Astrocyte (in vitro differentiated cells and primary cell): Measurements from ENCODE around the gene SNTB2. TPM values are rescaled to one million over a fixed set of nuclear protein-coding genes. Genes with fewer than 3 reads are reported as not detected.

Experiments used
- DNase-seq: peaks from one replicate; pipeline ENCODE4 v3.0.0-alpha.2; 2010; ENCODE audit warnings: low read depth
- FAIRE-seq: peaks from 2 replicates; lab custom pipeline; 2011; peaks lifted over from hg19 to GRCh38; lab: Jason Lieb, UNC
- H2AFZ ChIP-seq: 2 replicates; pipeline ENCODE4 v1.6.0; 2012; ENCODE audit warnings: low read depth, low read length, inconsistent platforms
- H3K27ac ChIP-seq: 2 replicates; pipeline ENCODE4 v1.5.1; 2011; ENCODE audit warnings: low read depth, low read length, inconsistent platforms
- H3K27me3 ChIP-seq: 2 replicates; pipeline ENCODE4 v1.6.0; 2011; ENCODE audit warnings: low read length, inconsistent platforms; ENCODE audit not compliant: insufficient read depth
- H3K36me3 ChIP-seq: 2 replicates; pipeline ENCODE4 v1.5.1; 2011; ENCODE audit warnings: low read length, inconsistent platforms; ENCODE audit not compliant: insufficient read depth
- H3K4me1 ChIP-seq: 2 replicates; pipeline ENCODE4 v1.5.1; 2011; ENCODE audit warnings: low read length, inconsistent platforms; ENCODE audit not compliant: insufficient read depth
- H3K4me2 ChIP-seq: 2 replicates; pipeline ENCODE4 v1.6.0; 2012; ENCODE audit warnings: low read length, inconsistent platforms
- H3K4me3 ChIP-seq: 2 replicates; pipeline ENCODE4 v1.5.1; 2011; ENCODE audit warnings: low read depth, mild to moderate bottlenecking, low read length, inconsistent platforms; ENCODE audit not compliant: insufficient read depth
- H3K79me2 ChIP-seq: 2 replicates; pipeline ENCODE4 v1.6.0; 2012; ENCODE audit warnings: mild to moderate bottlenecking, low read length, inconsistent platforms; ENCODE audit not compliant: insufficient read depth
- H3K9ac ChIP-seq: 2 replicates; pipeline ENCODE4 v1.6.0; 2012; ENCODE audit warnings: mild to moderate bottlenecking, low read length, inconsistent platforms
- H3K9me3 ChIP-seq: 2 replicates; pipeline ENCODE4 v1.5.1; 2012; ENCODE audit warnings: low read depth, mild to moderate bottlenecking, low read length, inconsistent platforms; ENCODE audit not compliant: insufficient read depth
- H4K20me1 ChIP-seq: 2 replicates; pipeline ENCODE4 v1.6.0; 2012; ENCODE audit warnings: low read length, inconsistent platforms; ENCODE audit not compliant: insufficient read depth
- H3K27ac Mint-ChIP-seq: one replicate; pipeline ENCODE4 v1.8.0; 2021; ENCODE audit warnings: mild to moderate bottlenecking, mixed read lengths; ENCODE audit not compliant: unreplicated experiment
- H3K27me3 Mint-ChIP-seq: one replicate; pipeline ENCODE4 v1.8.0; 2021; ENCODE audit warnings: low read depth, mixed read lengths; ENCODE audit not compliant: unreplicated experiment
- H3K36me3 Mint-ChIP-seq: one replicate; pipeline ENCODE4 v1.8.0; 2021; ENCODE audit warnings: low read depth, mixed read lengths; ENCODE audit not compliant: unreplicated experiment
- H3K4me1 Mint-ChIP-seq: one replicate; pipeline ENCODE4 v1.8.0; 2021; ENCODE audit warnings: low read depth, mixed read lengths; ENCODE audit not compliant: unreplicated experiment
- H3K4me3 Mint-ChIP-seq: one replicate; pipeline ENCODE4 v1.8.0; 2021; ENCODE audit warnings: mild to moderate bottlenecking, moderate library complexity, mixed read lengths; ENCODE audit not compliant: unreplicated experiment
- H3K9me3 Mint-ChIP-seq: one replicate; pipeline ENCODE4 v1.8.0; 2021; ENCODE audit warnings: mild to moderate bottlenecking, mixed read lengths; ENCODE audit not compliant: unreplicated experiment
- CTCF ChIP-seq: IDR thresholded peaks from 2 replicates; pipeline ENCODE4 v1.5.1; 2011; ENCODE audit warnings: low read depth, mild to moderate bottlenecking, inconsistent platforms, low read length, moderate library complexity; ENCODE audit not compliant: insufficient read depth
- EZH2 ChIP-seq: IDR thresholded peaks from 2 replicates; pipeline ENCODE4 v1.6.1; 2012; ENCODE audit warnings: mild to moderate bottlenecking, low read length, inconsistent platforms; ENCODE audit not compliant: insufficient read depth
- total RNA-seq: library from RNA; stranded (reverse); gene quantifications from 2 replicates; pipeline ENCODE4 v1.2.1, GENCODE V29; 2021

The SNTB2 gene
- total RNA-seq, 1 donor from 2014 or later = 30.4 TPM

GRCh38 chr16:69320740-69321073 is 133.7 kb downstream of the SNTB2 start:
- Mint-ChIP-seq H3K9me3 (no peaks in the 10 kb centered on the region), H3K27ac (no peak overlapping the region), H3K4me3 (no peak overlapping the region), H3K4me1 (no peaks in the 10 kb centered on the region), H3K36me3 (peaks cover 21% of the 10 kb centered on the region), H3K27me3 (no peaks in the 10 kb centered on the region)
- H2AFZ ChIP-seq = no peak overlapping the region
- no peaks in the 10 kb centered on the region for H3K9me3 ChIP-seq
- H4K20me1 ChIP-seq = peaks cover 71% of the 10 kb centered on the region
- no peak for TF ChIP-seq EZH2
- H3K79me2 ChIP-seq = peaks cover 62% of the 10 kb centered on the region
- no peaks in the 10 kb centered on the region for H3K27me3 ChIP-seq
- no peak overlapping the region for H3K4me2 ChIP-seq
- DNase-seq = no peak
- peaks cover 61% of the 10 kb centered on the region for H3K36me3 ChIP-seq
- no peaks in the 10 kb centered on the region for H3K4me1 ChIP-seq
- no peak overlapping the region for H3K9ac ChIP-seq
- no peak overlapping the region for H3K27ac ChIP-seq
- H3K4me3 ChIP-seq = no peak overlapping the region
- no peak for FAIRE-seq

GRCh38 chr16:69321080-69321479 is 134.1 kb downstream of the SNTB2 start:
- no peak overlapping the region for H3K4me3 Mint-ChIP-seq
- no peaks in the 10 kb centered on the region for H3K27me3 ChIP-seq
- H3K27ac ChIP-seq = no peak overlapping the region
- H2AFZ ChIP-seq = no peak overlapping the region
- H3K27ac Mint-ChIP-seq = peak overlapping the region; percentile 28
- H3K9me3 ChIP-seq = no peaks in the 10 kb centered on the region
- peaks cover 62% of the 10 kb centered on the region for H3K79me2 ChIP-seq
- TF ChIP-seq CTCF = no peak
- peaks cover 20% of the 10 kb centered on the region for H3K36me3 Mint-ChIP-seq
- peaks cover 64% of the 10 kb centered on the region for H3K36me3 ChIP-seq
- DNase-seq = no peak
- no peaks in the 10 kb centered on the region for H3K4me1 ChIP-seq
- no peak overlapping the region for H3K4me3 ChIP-seq
- H3K27me3 Mint-ChIP-seq = no peaks in the 10 kb centered on the region
- no peak overlapping the region for H3K4me2 ChIP-seq
- H3K4me1 Mint-ChIP-seq = peaks cover 2% of the 10 kb centered on the region
- no peak overlapping the region for H3K9ac ChIP-seq
- H3K9me3 Mint-ChIP-seq = no peaks in the 10 kb centered on the region
- no peak for FAIRE-seq
- H4K20me1 ChIP-seq = peaks cover 72% of the 10 kb centered on the region

GRCh38 chr16:69322343-69322742 is 135.4 kb downstream of the SNTB2 start:
- H3K4me3 Mint-ChIP-seq = no peak overlapping the region
- Histone ChIP-seq H3K4me1 (peaks cover 5% of the 10 kb centered on the region), H3K4me2 (no peak overlapping the region), H2AFZ (no peak overlapping the region), H3K27me3 (no peaks in the 10 kb centered on the region), H3K36me3 (peaks cover 63% of the 10 kb centered on the region), H3K79me2 (peaks cover 65% of the 10 kb centered on the region), H3K27ac (no peak overlapping the region), H3K9ac (no peak overlapping the region), H3K4me3 (no peak overlapping the region), H3K9me3 (no peaks in the 10 kb centered on the region), H4K20me1 (peaks cover 82% of the 10 kb centered on the region)
- H3K9me3 Mint-ChIP-seq = no peaks in the 10 kb centered on the region
- peaks cover 6% of the 10 kb centered on the region for H3K4me1 Mint-ChIP-seq
- peak overlapping the region; percentile 3 for H3K27ac Mint-ChIP-seq
- no peak for TF ChIP-seq CTCF
- no peak for TF ChIP-seq EZH2
- H3K27me3 Mint-ChIP-seq = no peaks in the 10 kb centered on the region
- DNase-seq = no peak
- H3K36me3 Mint-ChIP-seq = peaks cover 20% of the 10 kb centered on the region
- FAIRE-seq = no peak
